ENCODE results near the gene RINT1.
A peak's percentile ranks its signal among the peaks of the same experiment; 100 is the strongest.
"Not testable (repeated sequence)": the region's sequence is repeated elsewhere in the genome, so short reads cannot be mapped to it uniquely, and the experiment has no call there.

The RINT1 gene

GRCh38 chr7:105532709-105533460 lies 884 bp downstream of the RINT1 start:
- DNase-seq, result no peak

- no peak for DNase-seq
Observed at GRCh38 chr7:105538339-105538738, 6.3 kb downstream of the RINT1 start.

- no peak for DNase-seq
Observed at GRCh38 chr7:105559926-105560325, 27.9 kb downstream of the RINT1 start.

GRCh38 chr7:105565190-105565589 lies 33.2 kb downstream of the RINT1 start:
- no peak for DNase-seq

GRCh38 chr7:105567024-105567423 lies 35.0 kb downstream of the RINT1 start:
- DNase-seq, result no peak

- no peak for DNase-seq
Observed at GRCh38 chr7:105567821-105568220, 35.8 kb downstream of the RINT1 start.

- DNase-seq, result no peak
Observed at GRCh38 chr7:105571891-105572290, 39.9 kb downstream of the RINT1 start.

- DNase-seq, result no peak
Observed at GRCh38 chr7:105577251-105577650, 45.2 kb downstream of the RINT1 start.

- DNase-seq, result no peak
Observed at GRCh38 chr7:105578496-105578895, 46.5 kb downstream of the RINT1 start.

GRCh38 chr7:105580022-105580740 lies 48.2 kb downstream of the RINT1 start:
- DNase-seq, result no peak

- DNase-seq, result peak; percentile 81
Observed at GRCh38 chr7:105581066-105581811, 49.2 kb downstream of the RINT1 start, which contains the start of gene EFCAB10. Gene EFCAB10 (minus strand): TSS chr7:105581493. CDS start chr7:105581463, 30 bp downstream.

GRCh38 chr7:105583061-105583460 lies 51.1 kb downstream of the RINT1 start:
- DNase-seq, result no peak

- DNase-seq, result no peak
Observed at GRCh38 chr7:105584165-105584564, 52.2 kb downstream of the RINT1 start.

- no peak for DNase-seq
Observed at GRCh38 chr7:105585850-105586500, 54.0 kb downstream of the RINT1 start.

- no peak for DNase-seq
Observed at GRCh38 chr7:105587909-105588635, 56.1 kb downstream of the RINT1 start.

- peak; percentile 75 for DNase-seq
Observed at GRCh38 chr7:105589356-105590077, 57.5 kb downstream of the RINT1 start.

GRCh38 chr7:105590793-105591192 lies 58.8 kb downstream of the RINT1 start:
- no peak for DNase-seq

- DNase-seq, result no peak
Observed at GRCh38 chr7:105591522-105591921, 59.5 kb downstream of the RINT1 start.

GRCh38 chr7:105594034-105594433 lies 62.0 kb downstream of the RINT1 start:
- DNase-seq, result peak; percentile 73

GRCh38 chr7:105596866-105597265 lies 64.9 kb downstream of the RINT1 start:
- no peak for DNase-seq

GRCh38 chr7:105599080-105599479 lies 67.1 kb downstream of the RINT1 start:
- DNase-seq, result not testable (repeated sequence)

GRCh38 chr7:105599551-105599950 lies 67.5 kb downstream of the RINT1 start:
- no peak for DNase-seq
